Measurements from ENCODE around the gene RIMS4.

Gene RIMS4

DNA sequence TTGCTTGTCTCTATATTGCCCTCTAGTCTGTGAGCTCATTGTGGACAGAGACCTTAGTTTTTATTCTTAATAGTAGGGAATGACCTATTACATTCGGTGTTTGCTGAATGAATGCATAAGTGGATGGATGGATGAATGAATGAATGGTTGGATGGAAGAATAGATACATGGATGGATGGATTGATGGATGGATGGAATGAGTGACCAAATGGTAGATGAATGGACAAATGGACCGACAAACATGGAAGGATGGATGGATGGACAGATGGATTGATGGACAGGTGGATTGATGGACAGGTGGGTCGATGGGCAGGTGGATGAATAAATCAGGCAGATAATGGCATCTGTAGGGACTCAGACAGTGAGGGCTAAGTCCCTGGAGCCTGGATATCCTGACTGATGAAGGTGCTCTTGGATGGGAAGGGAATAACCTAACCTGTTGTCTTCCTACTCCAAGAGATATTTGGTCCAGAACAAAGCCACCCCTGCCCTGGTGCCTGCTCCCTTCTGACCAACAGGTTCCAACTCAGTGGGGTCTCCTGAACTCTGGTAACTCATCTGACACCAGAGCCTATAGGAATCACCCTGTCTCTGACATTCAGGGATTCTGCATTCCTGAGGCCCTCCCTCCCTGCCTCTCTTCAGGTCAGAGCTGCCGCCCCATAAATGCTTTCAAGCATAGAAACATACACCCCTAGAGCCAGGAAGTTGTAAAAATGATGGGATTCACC is 104.8 kb downstream of the RIMS4 start:
- no peak overlapping the region for H4K8ac ChIP-seq (ENCODE audit: low read depth, low read length)
- no CpG with 5 or more reads among the region's 4 CpGs for WGBS (ENCODE audit: extremely low coverage, insufficient coverage, insufficient read length)

DNA sequence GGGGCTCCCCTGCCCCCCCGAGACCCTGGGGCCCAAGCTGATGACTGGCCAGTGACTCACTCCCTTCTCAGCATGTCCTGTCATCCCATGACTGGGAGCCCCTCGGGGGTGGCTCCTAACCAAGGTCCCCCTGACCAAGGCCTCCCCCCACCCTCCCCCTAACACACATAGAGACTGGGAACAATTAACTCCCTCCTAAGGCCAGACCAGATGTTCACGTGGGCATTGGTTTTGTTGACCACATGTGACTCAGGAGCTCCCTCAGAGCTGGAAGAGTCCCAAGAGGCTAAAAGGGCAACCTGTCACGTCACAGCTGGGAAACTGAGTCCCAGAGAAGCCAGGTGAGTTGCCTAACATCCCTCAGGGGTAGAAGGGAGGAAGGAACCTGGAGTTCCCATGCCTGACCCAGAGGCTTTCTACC is 105.8 kb downstream of the RIMS4 start:
- H3K27ac ChIP-seq (ENCODE audit: low read depth, low read length), result no peak overlapping the region
- H3K9ac ChIP-seq (ENCODE audit: low read length), result no peak overlapping the region
- H3K79me1 ChIP-seq (ENCODE audit: low read length), result no peaks in the 10 kb centered on the region
- no peak for DNase-seq
- H4K12ac ChIP-seq (ENCODE audit: low read depth, low read length), result no peak overlapping the region
- H4K8ac ChIP-seq (ENCODE audit: low read depth, low read length), result no peak overlapping the region
- no peak overlapping the region for H2BK12ac ChIP-seq (ENCODE audit: low read length)
- H3K4me1 ChIP-seq (ENCODE audit: control insufficient read depth in 1 of 2, insufficient read depth in 2 of 2, low read length in 2 of 2), result no peaks in the 10 kb centered on the region
- no peak overlapping the region for H3K14ac ChIP-seq (ENCODE audit: low read length)
- H2BK120ac ChIP-seq (ENCODE audit: insufficient read depth, low read length, poor library complexity), result no peak overlapping the region
- H4K91ac ChIP-seq (ENCODE audit: low read depth, low read length), result no peak overlapping the region
- H3K23ac ChIP-seq (ENCODE audit: low read length), result no peak overlapping the region
- no peak overlapping the region for H2AK5ac ChIP-seq (ENCODE audit: low read length)
- no peaks in the 10 kb centered on the region for H3K36me3 ChIP-seq (ENCODE audit: control insufficient read depth in 1 of 2, insufficient read depth in 2 of 2, low read length in 2 of 2)
- no peaks in the 10 kb centered on the region for H3K27me3 ChIP-seq (ENCODE audit: insufficient read depth, low read length)
- WGBS (ENCODE audit: extremely low coverage, insufficient coverage, insufficient read length), result no CpG with 5 or more reads among the region's 4 CpGs
- no peak overlapping the region for H3K4me2 ChIP-seq (ENCODE audit: low read length)
- H3K4me3 ChIP-seq (ENCODE audit: low read depth, low read length), result no peak overlapping the region
- no peak overlapping the region for H3K18ac ChIP-seq (ENCODE audit: low read length)
- no peak overlapping the region for H2BK5ac ChIP-seq (ENCODE audit: low read depth, low read length, poor library complexity)
- H3K79me2 ChIP-seq (ENCODE audit: control insufficient read depth, insufficient read depth, low read length, poor library complexity), result no peaks in the 10 kb centered on the region
- H3K9me3 ChIP-seq (ENCODE audit: insufficient read depth, low read depth, low read length), result peaks cover 1% of the 10 kb centered on the region
- H2AFZ ChIP-seq (ENCODE audit: insufficient read depth, low read length, poor library complexity), result no peak overlapping the region
- H3K4ac ChIP-seq (ENCODE audit: low read depth, low read length), result no peak overlapping the region

More for the DNA sequence above, 104.8 kb downstream of the RIMS4 start:
- no peak overlapping the region for H3K27ac ChIP-seq (ENCODE audit: low read depth, low read length)
- peaks cover 1% of the 10 kb centered on the region for H3K9me3 ChIP-seq (ENCODE audit: insufficient read depth, low read depth, low read length)
- H3K4me1 ChIP-seq (ENCODE audit: control insufficient read depth in 1 of 2, insufficient read depth in 2 of 2, low read length in 2 of 2), result no peaks in the 10 kb centered on the region
- H3K4ac ChIP-seq (ENCODE audit: low read depth, low read length), result no peak overlapping the region
- no peak overlapping the region for H2AK5ac ChIP-seq (ENCODE audit: low read length)
- no peaks in the 10 kb centered on the region for H3K36me3 ChIP-seq (ENCODE audit: control insufficient read depth in 1 of 2, insufficient read depth in 2 of 2, low read length in 2 of 2)
- H3K79me1 ChIP-seq (ENCODE audit: low read length), result no peaks in the 10 kb centered on the region
- no peak overlapping the region for H4K91ac ChIP-seq (ENCODE audit: low read depth, low read length)
- no peak overlapping the region for H2BK5ac ChIP-seq (ENCODE audit: low read depth, low read length, poor library complexity)
- no peak overlapping the region for H2BK12ac ChIP-seq (ENCODE audit: low read length)
- H2BK120ac ChIP-seq (ENCODE audit: insufficient read depth, low read length, poor library complexity), result no peak overlapping the region
- H4K12ac ChIP-seq (ENCODE audit: low read depth, low read length), result no peak overlapping the region
- H3K79me2 ChIP-seq (ENCODE audit: control insufficient read depth, insufficient read depth, low read length, poor library complexity), result no peaks in the 10 kb centered on the region
- no peak overlapping the region for H3K18ac ChIP-seq (ENCODE audit: low read length)
- H3K4me2 ChIP-seq (ENCODE audit: low read length), result no peak overlapping the region
- no peak overlapping the region for H3K23ac ChIP-seq (ENCODE audit: low read length)
- no peak overlapping the region for H3K9ac ChIP-seq (ENCODE audit: low read length)
- H2AFZ ChIP-seq (ENCODE audit: insufficient read depth, low read length, poor library complexity), result no peak overlapping the region
- H3K27me3 ChIP-seq (ENCODE audit: insufficient read depth, low read length), result no peaks in the 10 kb centered on the region
- DNase-seq, result no peak
- H3K14ac ChIP-seq (ENCODE audit: low read length), result no peak overlapping the region
- H3K4me3 ChIP-seq (ENCODE audit: low read depth, low read length), result no peak overlapping the region

DNA sequence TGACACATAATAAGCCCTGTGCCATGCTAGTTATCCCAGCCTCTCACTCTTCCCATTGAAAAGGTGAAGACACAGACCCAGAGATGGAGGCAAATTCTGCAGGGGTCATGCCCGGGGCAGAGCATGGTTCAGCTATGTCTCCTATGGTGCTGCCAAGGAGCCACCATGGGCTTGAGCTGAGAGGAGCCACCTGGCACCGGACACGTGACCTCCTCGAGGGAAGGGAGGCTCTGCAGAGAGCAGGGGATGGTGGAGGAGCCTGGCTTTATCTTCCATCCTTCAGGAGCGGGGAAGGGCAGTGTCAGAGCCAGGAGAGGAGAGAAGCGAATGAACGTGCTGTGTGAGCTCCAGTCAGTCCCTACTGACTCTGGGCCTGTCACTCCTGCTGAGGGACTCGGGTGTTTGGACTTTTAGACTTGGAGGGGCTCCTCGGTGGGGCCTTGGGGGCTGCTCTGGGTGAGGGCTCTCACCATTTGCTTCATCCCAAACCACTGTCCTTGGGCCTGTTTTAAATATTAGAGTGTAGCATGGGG is 106.3 kb downstream of the RIMS4 start:
- no peaks in the 10 kb centered on the region for H3K27me3 ChIP-seq (ENCODE audit: insufficient read depth, low read length)
- no peak overlapping the region for H3K14ac ChIP-seq (ENCODE audit: low read length)
- no peak overlapping the region for H4K91ac ChIP-seq (ENCODE audit: low read depth, low read length)
- H4K8ac ChIP-seq (ENCODE audit: low read depth, low read length), result no peak overlapping the region
- H3K9ac ChIP-seq (ENCODE audit: low read length), result no peak overlapping the region
- H3K9me3 ChIP-seq (ENCODE audit: insufficient read depth, low read depth, low read length), result peaks cover 1% of the 10 kb centered on the region
- H2BK120ac ChIP-seq (ENCODE audit: insufficient read depth, low read length, poor library complexity), result no peak overlapping the region
- no peaks in the 10 kb centered on the region for H3K4me1 ChIP-seq (ENCODE audit: control insufficient read depth in 1 of 2, insufficient read depth in 2 of 2, low read length in 2 of 2)
- H4K12ac ChIP-seq (ENCODE audit: low read depth, low read length), result no peak overlapping the region
- no peak overlapping the region for H3K27ac ChIP-seq (ENCODE audit: low read depth, low read length)
- no peak overlapping the region for H3K4ac ChIP-seq (ENCODE audit: low read depth, low read length)
- H2AFZ ChIP-seq (ENCODE audit: insufficient read depth, low read length, poor library complexity), result no peak overlapping the region
- no peak overlapping the region for H3K4me2 ChIP-seq (ENCODE audit: low read length)
- H2BK5ac ChIP-seq (ENCODE audit: low read depth, low read length, poor library complexity), result no peak overlapping the region
- DNase-seq, result no peak
- no peaks in the 10 kb centered on the region for H3K79me2 ChIP-seq (ENCODE audit: control insufficient read depth, insufficient read depth, low read length, poor library complexity)
- no peaks in the 10 kb centered on the region for H3K36me3 ChIP-seq (ENCODE audit: control insufficient read depth in 1 of 2, insufficient read depth in 2 of 2, low read length in 2 of 2)
- H3K79me1 ChIP-seq (ENCODE audit: low read length), result no peaks in the 10 kb centered on the region
- H3K18ac ChIP-seq (ENCODE audit: low read length), result no peak overlapping the region
- no peak overlapping the region for H2BK12ac ChIP-seq (ENCODE audit: low read length)
- H2AK5ac ChIP-seq (ENCODE audit: low read length), result no peak overlapping the region
- no peak overlapping the region for H3K4me3 ChIP-seq (ENCODE audit: low read depth, low read length)
- H3K23ac ChIP-seq (ENCODE audit: low read length), result no peak overlapping the region
- no CpG with 5 or more reads among the region's 9 CpGs for WGBS (ENCODE audit: extremely low coverage, insufficient coverage, insufficient read length)

DNA sequence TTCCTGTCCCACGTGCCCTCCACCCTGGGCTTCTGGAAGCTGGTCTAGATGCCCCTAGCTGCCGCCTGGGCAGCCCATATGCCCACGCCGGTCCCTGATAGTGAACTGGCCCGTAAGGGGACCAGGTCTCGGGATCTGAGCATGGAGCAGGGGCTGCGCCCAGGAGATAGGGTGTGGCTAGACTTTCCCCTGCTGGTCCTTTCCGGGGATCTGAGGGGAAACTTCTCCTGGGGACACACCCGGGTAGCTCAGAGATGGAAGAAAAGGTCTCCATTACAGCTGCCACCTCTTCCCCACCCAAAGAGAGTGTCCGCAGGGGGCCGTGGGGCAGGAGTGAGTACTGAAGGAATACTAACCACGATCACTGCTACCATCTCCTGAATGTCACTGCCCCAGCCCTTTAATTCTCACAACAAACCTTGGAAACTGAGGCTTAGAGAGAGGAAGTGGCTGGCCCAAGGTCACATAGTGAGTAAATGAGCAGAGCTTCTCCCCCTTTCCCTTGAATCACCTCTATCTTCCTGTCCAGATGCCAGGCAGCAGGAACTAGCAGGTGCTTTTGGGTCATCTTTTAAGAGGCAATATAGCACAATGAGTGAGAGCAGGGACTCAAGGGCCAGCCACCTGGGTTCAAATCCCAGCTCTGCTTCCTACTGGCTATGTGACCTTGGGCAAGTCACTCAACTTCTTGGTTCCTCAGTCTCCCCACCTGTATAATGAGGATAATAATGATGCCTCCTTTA is 107.0 kb downstream of the RIMS4 start:
- no peaks in the 10 kb centered on the region for H3K79me2 ChIP-seq (ENCODE audit: control insufficient read depth, insufficient read depth, low read length, poor library complexity)
- no peak overlapping the region for H2BK5ac ChIP-seq (ENCODE audit: low read depth, low read length, poor library complexity)

More for the DNA sequence above, 107.0 kb downstream of the RIMS4 start:
- no peak overlapping the region for H2AK5ac ChIP-seq (ENCODE audit: low read length)
- no peak overlapping the region for H4K8ac ChIP-seq (ENCODE audit: low read depth, low read length)
- DNase-seq, result no peak
- H3K36me3 ChIP-seq (ENCODE audit: control insufficient read depth in 1 of 2, insufficient read depth in 2 of 2, low read length in 2 of 2), result no peaks in the 10 kb centered on the region
- H2AFZ ChIP-seq (ENCODE audit: insufficient read depth, low read length, poor library complexity), result no peak overlapping the region
- H3K4me2 ChIP-seq (ENCODE audit: low read length), result no peak overlapping the region
- no peaks in the 10 kb centered on the region for H3K27me3 ChIP-seq (ENCODE audit: insufficient read depth, low read length)
- no peak overlapping the region for H4K12ac ChIP-seq (ENCODE audit: low read depth, low read length)
- no peak overlapping the region for H3K9ac ChIP-seq (ENCODE audit: low read length)
- no peak overlapping the region for H2BK12ac ChIP-seq (ENCODE audit: low read length)
- no peak overlapping the region for H3K4me3 ChIP-seq (ENCODE audit: low read depth, low read length)
- no peak overlapping the region for H3K4ac ChIP-seq (ENCODE audit: low read depth, low read length)
- H3K23ac ChIP-seq (ENCODE audit: low read length), result no peak overlapping the region
- H3K18ac ChIP-seq (ENCODE audit: low read length), result no peak overlapping the region
- H3K14ac ChIP-seq (ENCODE audit: low read length), result no peak overlapping the region
- H3K79me1 ChIP-seq (ENCODE audit: low read length), result no peaks in the 10 kb centered on the region
- WGBS (ENCODE audit: extremely low coverage, insufficient coverage, insufficient read length), result no CpG with 5 or more reads among the region's 12 CpGs
- no peak overlapping the region for H4K91ac ChIP-seq (ENCODE audit: low read depth, low read length)
- H2BK120ac ChIP-seq (ENCODE audit: insufficient read depth, low read length, poor library complexity), result no peak overlapping the region
- no peak overlapping the region for H3K27ac ChIP-seq (ENCODE audit: low read depth, low read length)
- H3K9me3 ChIP-seq (ENCODE audit: insufficient read depth, low read depth, low read length), result peaks cover 1% of the 10 kb centered on the region
- no peaks in the 10 kb centered on the region for H3K4me1 ChIP-seq (ENCODE audit: control insufficient read depth in 1 of 2, insufficient read depth in 2 of 2, low read length in 2 of 2)

Data from trophoblast cell (in vitro differentiated cells and primary cell).